K562 (cell line): ENCODE measurements around the gene TMEM147. TPM values are rescaled to one million over a fixed set of nuclear protein-coding genes. Genes with fewer than 3 reads are reported as not detected.

ENCODE experiments used
- ATAC-seq: fragments of 200-7000 bp; cut with Tn5 transposase; 3 replicates; pipeline ENCODE4 v1.9.1; 2020; ENCODE audit warnings: moderate library complexity
- BruUV-seq: library from RNA; stranded (reverse); fragments of 400-500 nt; replicated peaks from 2 replicates; lab custom pipeline; 2021; lab: Mats Ljungman, UMichigan
- CTCF ChIA-PET: fragments of 300-600 bp; formaldehyde crosslinking; extraction: SDS; loops from one replicate; lab custom pipeline; 2021; ENCODE audit warnings: low intra/inter-chr PET ratio; lab: Yijun Ruan, JAX
- POLR2A ChIA-PET: fragments of 300-600, 350-650 bp; sonication (Branson Sonifier 250); formaldehyde crosslinking; extraction: SDS; loops from one replicate; lab custom pipeline; 2021; ENCODE audit warnings: antibody characterized with exemption, inconsistent platforms; lab: Yijun Ruan, JAX
- DNase-seq, 4 experiments: peaks; one replicate each; pipeline versions ENCODE4 v3.0.0 to v3.0.0-alpha.2; 2011 to 2018; ENCODE audit warnings: low spot score in 3 of 4, mixed read lengths in 3 of 4; ENCODE audit errors: extremely low read depth in 1 of 4
- FAIRE-seq: peaks from 2 replicates; lab custom pipeline; 2011; peaks lifted over from hg19 to GRCh38; lab: Jason Lieb, UNC
- H2AFZ ChIP-seq: 2 replicates; pipeline ENCODE4 v1.6.0; 2011; ENCODE audit warnings: low read depth, low read length, control low read depth, inconsistent platforms
- H3K27ac ChIP-seq: fragments of 200-600 bp; 3 replicates; pipeline ENCODE4 v1.8.0; 2011; ENCODE audit warnings: low read depth, mild to moderate bottlenecking, control low read depth, inconsistent platforms, low read length, moderate library complexity, mixed read lengths; ENCODE audit errors: extremely low read depth
- H3K27me3 ChIP-seq, 2 experiments: fragments of 300-600 bp in 1 of 2; 2 replicates in 1 of 2; 3 replicates in 1 of 2; pipeline versions ENCODE4 v1.6.0 to v1.8.0; 2011; ENCODE audit warnings: inconsistent platforms in 2 of 2, low read length in 2 of 2, mild to moderate bottlenecking in 1 of 2, mixed read lengths in 1 of 2, moderate library complexity in 1 of 2; ENCODE audit not compliant: control insufficient read depth in 2 of 2, insufficient read depth in 2 of 2
- H3K36me3 ChIP-seq: fragments of 300-600 bp; 3 replicates; pipeline ENCODE4 v1.8.0; 2011; ENCODE audit warnings: mild to moderate bottlenecking, low read length, inconsistent platforms; ENCODE audit not compliant: control insufficient read depth, insufficient read depth
- H3K4me1 ChIP-seq, 2 experiments: fragments of 200-600 bp in 1 of 2; replicated peaks in 1 of 2; 2 replicates in 1 of 2; 3 replicates in 1 of 2; pipeline versions ENCODE4 v1.5.1 to v1.8.0; 2011; ENCODE audit warnings: inconsistent platforms in 2 of 2, low read length in 2 of 2, mild to moderate bottlenecking in 1 of 2, mixed read lengths in 1 of 2, moderate library complexity in 1 of 2; ENCODE audit not compliant: control insufficient read depth in 2 of 2, insufficient read depth in 2 of 2
- H3K4me2 ChIP-seq: 2 replicates; pipeline ENCODE4 v1.6.1; 2011; ENCODE audit warnings: low read length, control low read depth, inconsistent platforms, mixed read lengths; ENCODE audit not compliant: insufficient read depth
- H3K4me3 ChIP-seq: fragments of 200-600 bp; sonication (generic), shearing (Covaris generic); 2 replicates; pipeline ENCODE4 v1.5.1; 2016; ENCODE audit warnings: control low read depth, inconsistent platforms
- H3K79me2 ChIP-seq: fragments of 200-600 bp; 3 replicates; pipeline ENCODE4 v1.8.0; 2011; ENCODE audit warnings: low read length, inconsistent platforms; ENCODE audit not compliant: control insufficient read depth, insufficient read depth
- H3K9ac ChIP-seq, 2 experiments: 2 replicates each; pipeline versions ENCODE4 v1.6.0 to v1.6.1; 2011; ENCODE audit warnings: low read depth in 2 of 2, low read length in 2 of 2, control low read depth in 1 of 2, inconsistent platforms in 1 of 2, mild to moderate bottlenecking in 1 of 2, mixed read lengths in 1 of 2; ENCODE audit not compliant: insufficient read depth in 1 of 2
- H3K9me1 ChIP-seq: one replicate; pipeline ENCODE4 v1.6.0; 2011; ENCODE audit warnings: inconsistent platforms, mild to moderate bottlenecking, low read length, moderate library complexity; ENCODE audit not compliant: control insufficient read depth, insufficient read depth
- H3K9me3 ChIP-seq: replicated peaks from 2 replicates; pipeline ENCODE4 v1.5.1; 2011; ENCODE audit warnings: low read depth, low read length, inconsistent platforms; ENCODE audit not compliant: control insufficient read depth, insufficient read depth
- H4K20me1 ChIP-seq: replicated peaks from 2 replicates; pipeline ENCODE4 v1.6.1; 2011; ENCODE audit warnings: low read length, inconsistent platforms, mixed read lengths; ENCODE audit not compliant: control insufficient read depth, insufficient read depth
- KDM4B ChIP-seq, 2 experiments: fragments of 450-650 bp in 1 of 2; sonication (generic) in 1 of 2; IDR thresholded peaks; 2 replicates each; pipeline ENCODE4 v1.6.1; 2016 to 2017; ENCODE audit warnings: borderline replicate concordance in 2 of 2, antibody characterized with exemption in 1 of 2, low read depth in 1 of 2, mild to moderate bottlenecking in 1 of 2
- PURB ChIP-seq: sonication (generic); formaldehyde crosslinking; IDR thresholded peaks from 2 replicates; pipeline ENCODE4 v1.9.0; 2021; ENCODE audit warnings: low read depth, mild to moderate bottlenecking, missing genetic modification reagents
- RUNX1 ChIP-seq: sonication (generic); IDR thresholded peaks from 2 replicates; pipeline ENCODE4 v1.6.1; 2016; ENCODE audit warnings: antibody characterized with exemption, low read depth
- XRCC3 ChIP-seq: fragments of 450-650 bp; IDR thresholded peaks from 2 replicates; pipeline ENCODE4 v1.6.1; 2017; ENCODE audit warnings: mild to moderate bottlenecking, moderate library complexity
- ZNF121 ChIP-seq: sonication (generic); formaldehyde crosslinking; conservative IDR thresholded peaks from 2 replicates; pipeline ENCODE4 v1.8.0; 2022; ENCODE audit warnings: missing genetic modification reagents
- ZNF384 ChIP-seq: IDR thresholded peaks from 2 replicates; pipeline ENCODE4 v1.6.1; 2012; ENCODE audit warnings: low read depth, low read length, improper control_type of control experiment
- WGBS: fragments of 100-300 bp; shearing (Covaris generic); methylation state at CpG from one replicate; pipeline ENCODE4 v1.1.6; 2016; ENCODE audit warnings: low coverage, mixed read lengths; ENCODE audit not compliant: insufficient coverage; ENCODE audit errors: missing lambda C conversion rate; 5-methylcytosine and 5-hydroxymethylcytosine counted together
- in situ Hi-C: fragments of 300-500 bp; cut with MboI; formaldehyde crosslinking; loops from 4 replicates; pipeline ENCODE4 v1.15.0; 2018; ENCODE audit warnings: inconsistent platforms, mixed read lengths
- intact Hi-C: fragments of 100-400 bp; cut with micrococcal nuclease; formaldehyde crosslinking; loops from 2 replicates; pipeline ENCODE4 v1.14.2; 2022
- polyA plus RNA-seq, 8 experiments: library from polyadenylated mRNA; depleted of rRNA in 4 of 8; stranded (reverse) in 5 of 8; unstranded in 3 of 8; fragments of >200 nt; fragmentation: Nextera tagmentation in 2 of 8; fragmentation: Illumina TruSeq in 1 of 8; extraction: Ambion mirVana in 2 of 8; extraction: Trizol in 1 of 8; gene quantifications; 2 replicates each; pipeline versions ENCODE4 v1.2.1 to v1.2.3, GENCODE V29; 2011 to 2014; ENCODE audit warnings: inconsistent platforms in 1 of 8, missing spikeins in 1 of 8
- total RNA-seq, 7 experiments: library from RNA; depleted of rRNA in 6 of 7; stranded (reverse); fragments of >200 nt in 6 of 7; fragmentation: Illumina TruSeq in 2 of 7; extraction: Trizol in 2 of 7; gene quantifications; 2 replicates each; pipeline versions ENCODE4 v1.2.1 to v1.2.3, GENCODE V29; 2011 to 2021; ENCODE audit warnings: low replicate concordance in 1 of 7
- TF ChIP-seq, protein P1 (sequence below): fragments of 250-450 bp; sonication (Bioruptor Pico); IDR thresholded peaks from 2 replicates; pipeline ENCODE4 v1.9.0; 2021; ENCODE audit warnings: mild to moderate bottlenecking, inconsistent platforms
- TF ChIP-seq, protein P2 (sequence below), 3 experiments: fragments of 200-800 bp in 1 of 3; fragments of 250-450 bp in 1 of 3; fragments of 450-650 bp in 1 of 3; sonication (Bioruptor Pico) in 1 of 3; sonication (Bioruptor generic) in 1 of 3; formaldehyde crosslinking in 1 of 3; IDR thresholded peaks; 2 replicates each; pipeline versions ENCODE4 v1.6.1 to v1.8.0; 2016 to 2022; ENCODE audit warnings: mild to moderate bottlenecking in 2 of 3, missing genetic modification characterization in 2 of 3, missing compliant biosample characterization in 1 of 3, moderate library complexity in 1 of 3
- TF ChIP-seq, protein P3 (sequence below): sonication (generic); formaldehyde crosslinking; IDR thresholded peaks from 2 replicates; pipeline ENCODE4 v1.8.1; 2023; ENCODE audit warnings: mild to moderate bottlenecking, missing genetic modification reagents

TMEM147 gene
- total and polyA plus RNA-seq, 9 of the 15 experiments (the other 6 are each of a cell fraction or from before 2014, with no cell fraction given), result 73.8 to 194 (median 142) TPM

GRCh38 chr19:35522745-35523327 is 22.6 kb upstream of the TMEM147 start (continued):
- TF ChIP-seq, protein P1, sequence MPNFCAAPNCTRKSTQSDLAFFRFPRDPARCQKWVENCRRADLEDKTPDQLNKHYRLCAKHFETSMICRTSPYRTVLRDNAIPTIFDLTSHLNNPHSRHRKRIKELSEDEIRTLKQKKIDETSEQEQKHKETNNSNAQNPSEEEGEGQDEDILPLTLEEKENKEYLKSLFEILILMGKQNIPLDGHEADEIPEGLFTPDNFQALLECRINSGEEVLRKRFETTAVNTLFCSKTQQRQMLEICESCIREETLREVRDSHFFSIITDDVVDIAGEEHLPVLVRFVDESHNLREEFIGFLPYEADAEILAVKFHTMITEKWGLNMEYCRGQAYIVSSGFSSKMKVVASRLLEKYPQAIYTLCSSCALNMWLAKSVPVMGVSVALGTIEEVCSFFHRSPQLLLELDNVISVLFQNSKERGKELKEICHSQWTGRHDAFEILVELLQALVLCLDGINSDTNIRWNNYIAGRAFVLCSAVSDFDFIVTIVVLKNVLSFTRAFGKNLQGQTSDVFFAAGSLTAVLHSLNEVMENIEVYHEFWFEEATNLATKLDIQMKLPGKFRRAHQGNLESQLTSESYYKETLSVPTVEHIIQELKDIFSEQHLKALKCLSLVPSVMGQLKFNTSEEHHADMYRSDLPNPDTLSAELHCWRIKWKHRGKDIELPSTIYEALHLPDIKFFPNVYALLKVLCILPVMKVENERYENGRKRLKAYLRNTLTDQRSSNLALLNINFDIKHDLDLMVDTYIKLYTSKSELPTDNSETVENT (CRISPR knock-in tag), result no peak
- TF ChIP-seq KDM4B (IDR thresholded peaks at IDR 0.05; ENCODE audit: borderline replicate concordance in 2 of 2, low read depth in 1 of 2), result no peak
- TF ChIP-seq XRCC3, result no peak

GRCh38 chr19:35524181-35524837 is 21.1 kb upstream of the TMEM147 start:
- Histone ChIP-seq H3K9ac (no peak overlapping the region), H3K27me3 (peaks cover 39 to 76% of the 10 kb centered on the region in 2 experiments), H3K79me2 (no peaks in the 10 kb centered on the region), H4K20me1 (peaks cover 11% of the 10 kb centered on the region), H3K36me3 (no peaks in the 10 kb centered on the region), H3K9me3 (no peaks in the 10 kb centered on the region), H3K4me2 (no peak overlapping the region), H3K4me1 (0 out of 5 replicates have a peak, but pooled peaks cover 0 to 3% of the 10 kb centered on the region in 2 experiments), H3K4me3 (no peak overlapping the region), H3K9me1 (no peaks in the 10 kb centered on the region), H2AFZ (no peak overlapping the region), H3K27ac (no peak overlapping the region)
- intact Hi-C loops, result no loop called here
- FAIRE-seq, result no peak
- no TSS peak for BruUV-seq
- POLR2A ChIA-PET, result no interaction called here
- no peak for ATAC-seq
- 0% methylated on average over 10 of the region's 11 CpGs for WGBS
- in situ Hi-C loops, result no loop called here
- CTCF ChIA-PET, result no interaction called here
- DNase-seq, result no peak
- TF ChIP-seq PURB (CRISPR knock-in tag) (no peak), ZNF121 (CRISPR knock-in tag) (no peak), RUNX1 (no peak), ZNF384 (no peak)
- TF ChIP-seq, protein P2, sequence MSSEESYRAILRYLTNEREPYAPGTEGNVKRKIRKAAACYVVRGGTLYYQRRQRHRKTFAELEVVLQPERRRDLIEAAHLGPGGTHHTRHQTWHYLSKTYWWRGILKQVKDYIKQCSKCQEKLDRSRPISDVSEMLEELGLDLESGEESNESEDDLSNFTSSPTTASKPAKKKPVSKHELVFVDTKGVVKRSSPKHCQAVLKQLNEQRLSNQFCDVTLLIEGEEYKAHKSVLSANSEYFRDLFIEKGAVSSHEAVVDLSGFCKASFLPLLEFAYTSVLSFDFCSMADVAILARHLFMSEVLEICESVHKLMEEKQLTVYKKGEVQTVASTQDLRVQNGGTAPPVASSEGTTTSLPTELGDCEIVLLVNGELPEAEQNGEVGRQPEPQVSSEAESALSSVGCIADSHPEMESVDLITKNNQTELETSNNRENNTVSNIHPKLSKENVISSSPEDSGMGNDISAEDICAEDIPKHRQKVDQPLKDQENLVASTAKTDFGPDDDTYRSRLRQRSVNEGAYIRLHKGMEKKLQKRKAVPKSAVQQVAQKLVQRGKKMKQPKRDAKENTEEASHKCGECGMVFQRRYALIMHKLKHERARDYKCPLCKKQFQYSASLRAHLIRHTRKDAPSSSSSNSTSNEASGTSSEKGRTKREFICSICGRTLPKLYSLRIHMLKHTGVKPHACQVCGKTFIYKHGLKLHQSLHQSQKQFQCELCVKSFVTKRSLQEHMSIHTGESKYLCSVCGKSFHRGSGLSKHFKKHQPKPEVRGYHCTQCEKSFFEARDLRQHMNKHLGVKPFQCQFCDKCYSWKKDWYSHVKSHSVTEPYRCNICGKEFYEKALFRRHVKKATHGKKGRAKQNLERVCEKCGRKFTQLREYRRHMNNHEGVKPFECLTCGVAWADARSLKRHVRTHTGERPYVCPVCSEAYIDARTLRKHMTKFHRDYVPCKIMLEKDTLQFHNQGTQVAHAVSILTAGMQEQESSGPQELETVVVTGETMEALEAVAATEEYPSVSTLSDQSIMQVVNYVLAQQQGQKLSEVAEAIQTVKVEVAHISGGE (CRISPR knock-in tag; IDR thresholded peaks at IDR 0.05), result no peak
- TF ChIP-seq, protein P3, sequence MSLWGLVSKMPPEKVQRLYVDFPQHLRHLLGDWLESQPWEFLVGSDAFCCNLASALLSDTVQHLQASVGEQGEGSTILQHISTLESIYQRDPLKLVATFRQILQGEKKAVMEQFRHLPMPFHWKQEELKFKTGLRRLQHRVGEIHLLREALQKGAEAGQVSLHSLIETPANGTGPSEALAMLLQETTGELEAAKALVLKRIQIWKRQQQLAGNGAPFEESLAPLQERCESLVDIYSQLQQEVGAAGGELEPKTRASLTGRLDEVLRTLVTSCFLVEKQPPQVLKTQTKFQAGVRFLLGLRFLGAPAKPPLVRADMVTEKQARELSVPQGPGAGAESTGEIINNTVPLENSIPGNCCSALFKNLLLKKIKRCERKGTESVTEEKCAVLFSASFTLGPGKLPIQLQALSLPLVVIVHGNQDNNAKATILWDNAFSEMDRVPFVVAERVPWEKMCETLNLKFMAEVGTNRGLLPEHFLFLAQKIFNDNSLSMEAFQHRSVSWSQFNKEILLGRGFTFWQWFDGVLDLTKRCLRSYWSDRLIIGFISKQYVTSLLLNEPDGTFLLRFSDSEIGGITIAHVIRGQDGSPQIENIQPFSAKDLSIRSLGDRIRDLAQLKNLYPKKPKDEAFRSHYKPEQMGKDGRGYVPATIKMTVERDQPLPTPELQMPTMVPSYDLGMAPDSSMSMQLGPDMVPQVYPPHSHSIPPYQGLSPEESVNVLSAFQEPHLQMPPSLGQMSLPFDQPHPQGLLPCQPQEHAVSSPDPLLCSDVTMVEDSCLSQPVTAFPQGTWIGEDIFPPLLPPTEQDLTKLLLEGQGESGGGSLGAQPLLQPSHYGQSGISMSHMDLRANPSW, result no peak
